GM19372 (cell line): ENCODE results near the gene LTC4S.

Experiments
- ATAC-seq: cut with Tn5 transposase; IDR thresholded peaks from one replicate; pipeline ENCODE4 v1.9.1; 2021; ENCODE audit warnings: mild to moderate bottlenecking, low read depth, moderate library complexity; ENCODE audit not compliant: unreplicated experiment

The LTC4S gene

DNA sequence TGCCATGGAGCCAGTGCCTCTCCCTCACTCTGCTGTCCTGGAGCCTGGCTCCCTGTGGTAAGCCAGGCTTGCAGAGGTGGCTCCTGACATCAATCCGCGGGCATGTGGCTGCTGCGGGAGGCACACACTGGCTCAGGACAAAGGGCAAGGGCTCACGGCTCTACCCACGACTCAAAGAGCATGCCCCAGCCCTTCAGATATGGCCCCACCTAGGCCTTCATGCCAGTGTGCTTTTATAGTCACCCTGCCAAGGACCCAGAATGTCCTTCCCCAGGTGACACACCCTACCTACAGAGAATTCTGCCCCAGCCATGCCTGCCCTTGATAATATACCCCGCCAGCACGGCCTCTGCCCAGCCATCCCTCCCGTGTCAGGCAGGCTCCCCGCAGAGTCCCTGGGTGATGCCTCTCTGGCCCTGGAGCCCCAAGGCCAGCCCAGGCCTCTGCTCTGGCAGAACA lies 11.3 kb downstream of the LTC4S start:
- ATAC-seq: no peak

DNA sequence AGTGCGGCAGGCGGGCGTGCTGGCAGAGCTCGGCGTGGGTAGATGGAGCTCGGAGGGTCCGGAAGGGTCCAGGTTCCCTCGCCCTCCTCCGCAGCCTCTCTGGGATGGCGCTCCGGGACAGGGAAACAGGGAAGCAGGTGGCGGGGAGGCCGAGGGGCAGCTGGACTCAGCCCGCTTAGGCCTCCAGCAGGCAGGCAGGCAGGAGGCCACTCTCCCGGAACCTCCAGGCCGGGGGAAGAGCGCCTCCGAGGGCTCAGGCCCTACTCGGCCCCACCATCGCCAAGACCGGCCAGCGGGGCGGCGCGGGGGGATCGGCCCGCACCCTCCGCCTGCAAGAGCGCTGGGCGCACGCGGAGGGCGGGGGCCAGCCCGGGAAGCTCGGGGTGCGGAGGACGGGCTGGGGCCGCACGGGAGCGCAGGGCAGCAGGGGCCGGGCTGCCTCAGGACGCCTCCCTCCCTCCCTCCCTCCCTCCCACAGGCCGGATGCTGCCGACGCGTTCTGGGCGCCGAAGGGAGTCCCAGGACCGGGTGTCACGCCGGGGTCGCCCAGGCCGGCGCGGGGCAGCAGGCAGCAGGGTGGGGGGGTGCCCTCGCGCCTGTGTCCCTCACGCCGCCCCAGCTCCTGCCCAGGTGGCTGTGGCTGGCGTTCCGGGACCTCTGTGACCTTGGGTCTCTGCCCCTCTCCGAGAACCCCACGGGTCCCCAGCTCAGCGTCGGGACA lies 11.9 kb downstream of the LTC4S start:
- ATAC-seq: peak; percentile 24

DNA sequence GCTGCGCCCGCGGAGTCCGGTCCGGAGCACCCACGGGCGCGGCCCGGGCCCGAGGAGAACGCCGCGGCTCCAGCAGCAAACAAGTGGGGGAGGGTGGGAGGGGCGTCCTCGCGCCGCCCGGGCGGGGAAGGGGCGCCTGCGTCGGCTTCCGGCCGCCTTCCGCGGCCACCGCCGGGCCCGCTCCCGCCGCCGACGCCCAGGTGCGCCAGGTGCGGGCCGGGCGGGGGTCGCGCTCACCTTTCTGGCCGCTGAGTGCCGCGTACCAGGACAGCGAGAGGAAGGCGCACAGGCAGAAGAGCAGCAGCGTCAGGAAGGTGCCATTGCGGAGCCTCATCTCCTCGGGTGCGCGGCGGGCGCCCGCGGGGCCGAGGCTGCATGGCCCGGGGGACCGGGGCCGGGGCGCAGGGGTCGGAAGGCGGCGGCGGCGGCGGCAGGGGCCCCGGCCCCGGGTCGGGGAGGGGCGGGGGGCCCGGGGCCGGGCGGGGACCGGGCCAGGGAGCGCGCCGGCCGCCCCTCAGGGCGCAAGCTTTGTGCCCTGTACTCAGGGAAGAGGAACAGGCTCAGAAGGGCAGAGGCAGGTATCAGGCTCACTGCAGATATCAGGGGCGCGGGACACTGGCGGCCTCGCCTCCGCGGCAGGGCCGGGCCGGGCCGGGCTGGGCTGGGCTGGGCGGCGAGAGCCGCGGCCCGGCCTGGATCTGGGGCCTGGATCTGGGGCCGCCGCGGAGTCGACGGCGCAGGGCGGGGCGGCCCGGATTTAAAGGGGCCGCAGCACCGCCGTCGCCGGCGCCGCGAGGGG lies 12.7 kb downstream of the LTC4S start, which contains the start of gene MGAT4B:
Gene MGAT4B (minus strand): TSS at position 617 of the 799 bp plus-strand sequence. CDS start 283 bp downstream, at position 334.
- peak; percentile 62 for ATAC-seq

GRCh38 chr5:179812135-179812825 lies 18.5 kb downstream of the LTC4S start:
- no peak for ATAC-seq

GRCh38 chr5:179812997-179813607 lies 19.3 kb downstream of the LTC4S start:
- no peak for ATAC-seq

- ATAC-seq: no peak
Observed at GRCh38 chr5:179814090-179814489, 20.3 kb downstream of the LTC4S start.

DNA sequence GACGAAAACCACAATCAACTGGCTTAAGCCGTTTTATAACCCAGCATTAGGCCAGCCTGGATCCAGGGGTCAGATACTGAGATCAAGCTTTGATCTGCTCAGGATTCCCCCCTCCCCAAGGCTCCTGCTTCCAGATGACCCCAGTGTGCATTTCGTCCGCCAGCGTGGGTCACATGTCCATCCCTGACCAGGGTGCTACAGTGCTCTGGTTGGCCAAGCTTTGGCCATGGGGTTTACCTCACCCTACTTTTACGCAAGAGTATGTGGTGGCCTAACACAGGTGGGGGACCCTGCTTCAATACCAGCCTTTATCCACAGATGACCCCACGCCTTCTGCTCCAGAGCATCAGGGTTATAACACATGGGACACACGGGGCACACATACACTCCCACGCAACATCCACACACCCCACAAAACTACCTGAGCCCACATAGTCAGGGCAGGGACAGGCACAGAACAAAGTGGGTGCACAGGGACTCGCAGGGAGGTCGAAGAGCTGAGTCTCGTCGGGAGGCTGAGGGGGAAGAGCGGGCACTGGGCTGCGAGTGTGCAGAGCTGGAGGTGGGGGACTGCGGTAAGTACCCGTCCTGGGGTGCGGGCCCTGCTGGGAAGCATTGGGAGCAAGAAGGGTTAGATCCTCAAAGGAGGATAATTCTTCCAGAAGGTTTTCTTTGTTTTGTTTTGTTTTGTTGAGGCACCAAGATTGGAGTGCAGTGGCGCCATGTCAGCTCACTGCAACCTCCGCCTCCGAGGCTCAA lies 21.9 kb downstream of the LTC4S start:
- no peak for ATAC-seq

GRCh38 chr5:179816401-179816795 lies 22.6 kb downstream of the LTC4S start:
- no peak for ATAC-seq

- no peak for ATAC-seq
Observed at GRCh38 chr5:179816796-179817469, 23.1 kb downstream of the LTC4S start.

- no peak for ATAC-seq
Observed at GRCh38 chr5:179817470-179817840, 23.7 kb downstream of the LTC4S start.

DNA sequence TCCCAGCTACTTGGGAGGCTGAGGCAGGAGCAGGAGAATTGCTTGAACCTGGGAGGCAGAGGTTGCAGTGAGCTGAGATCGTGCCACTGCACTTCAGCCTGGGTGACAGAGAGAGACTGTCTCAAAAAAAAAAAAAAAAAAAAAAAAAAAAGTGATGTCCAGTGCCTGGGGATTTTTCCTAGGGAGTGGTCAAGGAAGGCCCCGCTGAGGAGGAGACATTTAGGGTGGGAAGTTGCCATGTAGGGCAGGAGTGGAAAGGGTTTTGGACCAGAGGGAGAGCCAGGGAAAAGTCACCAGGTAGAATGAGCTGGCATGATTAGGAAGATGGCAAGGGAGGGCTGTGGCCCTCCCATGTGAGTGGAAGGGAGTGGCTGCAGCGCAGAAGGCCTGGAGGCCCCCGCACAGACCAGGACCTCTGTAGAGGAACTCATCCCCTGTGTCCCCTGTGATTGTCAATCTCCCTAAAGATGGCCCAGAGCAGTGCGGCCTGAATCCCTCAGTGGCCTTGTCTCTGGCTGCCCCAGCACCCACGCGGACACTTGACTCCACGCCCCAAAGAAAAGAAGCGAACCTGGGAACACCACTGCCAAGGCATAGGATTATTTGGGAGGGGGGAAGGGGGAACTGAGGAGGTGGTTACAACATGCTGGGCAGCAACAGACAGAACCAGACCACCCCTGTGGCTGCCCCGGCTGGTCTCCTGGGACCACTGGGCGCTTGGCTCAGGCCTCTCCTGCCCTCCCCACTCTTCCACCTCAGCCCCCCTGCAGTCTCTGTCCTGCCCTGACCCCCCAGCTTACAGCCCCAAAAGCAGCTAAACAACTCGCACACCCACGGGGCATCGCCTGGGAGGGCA lies 24.3 kb downstream of the LTC4S start:
- ATAC-seq: no peak

DNA sequence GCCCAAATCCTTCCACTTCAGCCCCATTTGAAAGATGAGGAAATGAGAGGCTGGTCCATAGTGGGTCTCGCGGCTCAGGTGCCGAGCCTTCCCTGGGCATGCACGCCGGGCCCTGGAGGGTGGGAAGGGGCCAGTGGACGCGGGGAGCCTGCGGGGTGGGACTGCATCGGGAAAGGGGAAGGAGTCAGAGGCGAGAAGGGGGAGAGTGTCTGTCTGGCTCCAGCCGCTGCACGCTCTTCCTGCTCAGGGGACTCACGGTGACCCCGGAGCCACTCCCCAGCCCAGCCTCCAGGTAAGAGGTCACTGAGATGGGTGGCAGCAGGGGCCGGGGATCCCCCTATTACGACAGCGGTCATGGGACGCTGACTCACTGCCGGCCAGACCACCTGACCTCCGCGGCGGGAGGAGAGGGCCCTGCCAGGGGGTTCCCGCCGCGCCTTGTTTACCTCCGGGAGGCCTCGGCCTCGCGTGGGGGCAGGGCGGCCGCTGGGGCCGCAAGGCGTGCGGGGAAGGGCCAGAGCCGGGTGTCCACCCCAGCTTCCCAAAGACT lies 25.0 kb downstream of the LTC4S start:
- peak; percentile 54 for ATAC-seq

- no peak for ATAC-seq
Observed at GRCh38 chr5:179819296-179820126, 25.7 kb downstream of the LTC4S start.

- ATAC-seq: no peak
Observed at GRCh38 chr5:179820127-179820482, 26.3 kb downstream of the LTC4S start.

DNA sequence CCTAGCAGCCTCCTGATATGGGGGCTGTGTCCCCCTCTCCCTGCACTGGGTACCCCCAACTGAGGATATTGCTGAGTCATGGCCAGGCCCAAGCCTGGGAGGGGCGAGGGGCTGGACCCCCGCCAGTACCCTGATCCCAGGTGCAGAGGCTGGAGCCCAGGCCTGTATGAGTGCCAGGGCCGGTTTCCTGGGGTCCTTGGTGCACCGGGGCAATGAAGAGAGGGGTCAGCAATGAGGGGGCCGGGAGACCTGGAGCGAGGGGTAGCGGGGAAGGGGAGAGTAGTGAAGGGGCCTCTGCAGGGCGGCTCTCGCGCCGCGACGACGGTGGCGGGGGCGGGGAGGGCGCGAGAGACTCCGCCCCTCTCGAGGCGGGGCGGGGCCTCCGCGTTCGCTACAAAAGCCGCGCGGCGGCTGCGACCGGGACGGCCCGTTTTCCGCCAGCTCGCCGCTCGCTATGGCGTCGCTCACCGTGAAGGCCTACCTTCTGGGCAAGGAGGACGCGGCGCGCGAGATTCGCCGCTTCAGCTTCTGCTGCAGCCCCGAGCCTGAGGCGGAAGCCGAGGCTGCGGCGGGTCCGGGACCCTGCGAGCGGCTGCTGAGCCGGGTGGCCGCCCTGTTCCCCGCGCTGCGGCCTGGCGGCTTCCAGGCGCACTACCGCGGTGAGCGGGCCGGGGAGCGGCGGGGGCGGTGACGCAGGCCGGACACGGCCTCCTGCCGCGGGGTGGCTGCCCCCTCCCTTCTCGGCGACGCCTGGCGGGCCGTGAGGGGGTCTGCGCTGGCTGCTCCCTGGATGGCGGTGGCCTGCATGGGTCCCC lies 26.9 kb downstream of the LTC4S start, which contains the start of gene SQSTM1:
Gene SQSTM1 (plus strand): TSS at position 423 of the 815 bp plus-strand sequence. CDS start 32 bp downstream, at position 455.
- peak; percentile 39 for ATAC-seq

DNA sequence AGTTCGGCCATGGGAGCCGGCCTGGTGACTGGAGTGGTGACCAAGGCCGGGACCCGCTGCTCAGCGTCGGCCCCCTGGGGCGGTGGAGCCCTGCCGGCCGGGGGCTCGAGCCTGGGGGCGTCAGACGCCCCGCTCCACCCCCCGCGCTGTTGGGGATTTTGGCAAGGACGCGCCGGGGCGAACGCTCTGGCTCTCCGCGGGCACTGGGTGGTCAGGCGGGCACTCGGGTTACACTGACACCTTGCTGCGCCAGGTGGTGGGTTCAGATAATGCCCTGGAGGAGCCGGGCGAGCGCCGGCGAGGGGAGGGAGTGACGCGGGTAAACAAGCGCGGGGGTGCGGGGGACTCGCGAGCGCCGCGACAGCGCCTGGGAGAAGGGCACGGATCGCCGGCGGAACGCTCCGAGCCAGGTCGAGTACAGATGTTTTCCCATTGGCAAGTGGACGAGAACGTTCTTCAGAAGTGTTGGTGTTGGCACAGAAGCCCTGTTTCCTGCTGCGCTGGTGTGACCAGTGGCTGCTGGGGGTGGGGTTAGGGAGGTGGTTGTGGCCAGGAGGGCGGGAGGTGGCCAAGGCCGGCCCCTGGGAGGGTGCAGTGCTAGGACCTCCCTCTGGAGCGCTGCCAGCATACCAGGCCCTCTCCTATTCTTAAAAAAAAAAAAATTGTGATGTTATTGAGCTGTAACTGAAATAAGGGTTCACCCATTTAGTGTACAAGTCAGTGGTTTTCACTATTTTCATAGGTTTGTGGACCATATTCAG lies 27.7 kb downstream of the LTC4S start:
- peak; percentile 40 for ATAC-seq
